ENCODE results near the gene COMMD3. TPM values are rescaled to one million over a fixed set of nuclear protein-coding genes. Genes with fewer than 3 reads are reported as not detected.

Gene COMMD3
- total and polyA plus RNA-seq, 9 of the 15 experiments (the other 6 are each of a cell fraction or from before 2014, with no cell fraction given) = 50.7 to 217 (median 80.1) TPM

- TF ChIP-seq RBM17 (IDR thresholded peaks at IDR 0.05; ENCODE audit: borderline replicate concordance, low read depth, low read length) (no peak), ELK3 (CRISPR knock-in tag; IDR thresholded peaks at IDR 0.05) (no peak)
These were observed 2.6 kb downstream of the COMMD3 start (continued) for GRCh38 chr10:22318772-22319171.

DNA sequence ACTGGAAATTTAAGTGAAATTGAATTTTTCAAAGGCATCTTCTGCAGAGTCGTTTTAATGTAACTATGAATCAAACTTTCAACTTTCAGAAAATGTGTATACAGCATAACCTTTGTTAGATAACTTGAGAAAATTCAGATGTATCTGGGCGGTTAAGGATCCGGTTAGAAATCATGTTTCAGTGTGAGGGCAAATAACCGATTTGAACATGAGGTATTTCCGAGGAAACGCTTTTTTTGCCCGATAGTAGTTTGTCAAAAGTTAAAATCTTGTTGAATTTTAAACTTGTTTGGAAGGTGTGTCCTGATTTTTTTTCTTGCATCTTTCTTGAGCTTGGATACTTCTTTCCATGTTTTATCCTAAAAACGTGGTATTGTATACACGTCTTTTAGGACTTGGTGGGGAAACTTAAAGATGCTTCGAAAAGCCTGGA is 3.4 kb downstream of the COMMD3 start:
- FAIRE-seq = no peak
- WGBS (ENCODE audit: insufficient coverage, low coverage, missing lambda C conversion rate) = under 1% methylated on average over 10 of the region's 10 CpGs
- H3K36me3 ChIP-seq (ENCODE audit: control insufficient read depth, insufficient read depth, low read length) = no peaks in the 10 kb centered on the region
- CTCF ChIA-PET (ENCODE audit: low intra/inter-chr PET ratio) = no interaction called here
- intact Hi-C loops (cut with micrococcal nuclease) = loop anchor here (2.0 to 10.0 kb wide), 3 partner anchors 327 to 792 kb away; partner anchors contain the start of gene SKIDA1
- peak overlapping the region; percentile 77 for H3K4me3 ChIP-seq
- POLR2A ChIA-PET = interaction anchor here (0.6 to 1.2 kb wide), 7 partner anchors 20 to 679 kb away, joined by 3 read pairs; partner anchors contain the start of gene DNAJC1
- H4K20me1 ChIP-seq (replicated peaks; ENCODE audit: control insufficient read depth, insufficient read depth, low read length) = 0 out of 2 replicates have a peak, but pooled peaks cover under 1% of the 10 kb centered on the region
- peak overlapping the region; percentile 34; the same call in 1 of the 2 replicates for H2AFZ ChIP-seq (ENCODE audit: low read depth, low read length)
- peak overlapping the region; percentile 95 for H3K27ac ChIP-seq (ENCODE audit: extremely low read depth, low read depth, low read length)
- peaks cover 81% of the 10 kb centered on the region for H3K79me2 ChIP-seq (ENCODE audit: control insufficient read depth, insufficient read depth, low read length)
- no peaks in the 10 kb centered on the region for H3K9me1 ChIP-seq (ENCODE audit: control insufficient read depth, insufficient read depth, low read length)
- no peak for ATAC-seq
- H3K9ac ChIP-seq (ENCODE audit: insufficient read depth in 1 of 2, low read depth in 2 of 2, low read length in 2 of 2) = peak overlapping the region; percentile 15 to 84; a peak in 3 of 4 replicates
- TF ChIP-seq ZSCAN29 (IDR thresholded peaks at IDR 0.05) (peak; percentile 95), HNRNPL (IDR thresholded peaks at IDR 0.05; ENCODE audit: low read depth, low read length) (no peak), ZNF444 (CRISPR knock-in tag; IDR thresholded peaks at IDR 0.05) (no peak), EP400 (IDR thresholded peaks at IDR 0.05) (peak; percentile 25; the same call in 1 of the 2 replicates), MNT (conservative IDR thresholded peaks at IDR 0.05) (0 out of 4 replicates have a peak, but pooled peaks have one; percentile 9 to 31), ASH1L (IDR thresholded peaks at IDR 0.05; ENCODE audit: borderline replicate concordance, low read depth, partially characterized antibody) (peak; percentile 31), PHTF2 (CRISPR knock-in tag; IDR thresholded peaks at IDR 0.05) (no peak)
- TF ChIP-seq, protein P1, sequence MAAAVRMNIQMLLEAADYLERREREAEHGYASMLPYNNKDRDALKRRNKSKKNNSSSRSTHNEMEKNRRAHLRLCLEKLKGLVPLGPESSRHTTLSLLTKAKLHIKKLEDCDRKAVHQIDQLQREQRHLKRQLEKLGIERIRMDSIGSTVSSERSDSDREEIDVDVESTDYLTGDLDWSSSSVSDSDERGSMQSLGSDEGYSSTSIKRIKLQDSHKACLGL (CRISPR knock-in tag; IDR thresholded peaks at IDR 0.05; ENCODE audit: borderline replicate concordance, poor library complexity, severe bottlenecking) = peak; percentile 30
- peaks cover 6 to 7% of the 10 kb centered on the region in 2 experiments; a peak in 3 of 5 replicates for H3K27me3 ChIP-seq (ENCODE audit: control insufficient read depth in 2 of 2, insufficient read depth in 2 of 2, low read length in 2 of 2)
- peaks cover 11 to 19% of the 10 kb centered on the region in 2 experiments; a peak in 3 of 5 replicates for H3K4me1 ChIP-seq (replicated peaks in 1 of 2; ENCODE audit: control insufficient read depth in 2 of 2, insufficient read depth in 2 of 2, low read length in 2 of 2)
- peak in 1 of 4 experiments; percentile 1 for DNase-seq (ENCODE audit: extremely low read depth in 1 of 4, low spot score in 3 of 4)
- peak overlapping the region; percentile 81 for H3K4me2 ChIP-seq (ENCODE audit: insufficient read depth, low read length)
- in situ Hi-C loops (cut with MboI) = no loop called here
- BruUV-seq (replicated peaks) = no TSS peak
- H3K9me3 ChIP-seq (replicated peaks; ENCODE audit: control insufficient read depth, insufficient read depth, low read depth, low read length) = no peaks in the 10 kb centered on the region

Measured in K562 (cell line).